Endothelial cell of umbilical vein (primary cell): Measurements from ENCODE around the gene PAQR8. TPM values are rescaled to one million over a fixed set of nuclear protein-coding genes. Genes with fewer than 3 reads are reported as not detected.

ENCODE experiments used
- BruUV-seq: library from RNA; stranded (reverse); fragments of 400-500 nt; replicated peaks from 2 replicates; lab custom pipeline; 2021; lab: Mats Ljungman, UMichigan
- CTCF ChIA-PET: fragments of 300-600, 350-600 bp; sonication (Branson Sonifier 250); formaldehyde crosslinking; loops from one replicate; lab custom pipeline; 2021; ENCODE audit warnings: antibody characterized with exemption, inconsistent platforms; lab: Charles Lee
- POLR2A ChIA-PET: fragments of 300-600, 350-600 bp; sonication (Branson Sonifier 250); formaldehyde crosslinking; loops from one replicate; lab custom pipeline; 2021; ENCODE audit warnings: antibody characterized with exemption, inconsistent platforms; lab: Charles Lee
- DNase-seq: peaks from one replicate; pipeline ENCODE4 v3.0.0-alpha.2; 2011; ENCODE audit warnings: low read depth, low spot score
- FAIRE-seq: peaks from 2 replicates; lab custom pipeline; 2011; peaks lifted over from hg19 to GRCh38; lab: Jason Lieb, UNC
- H2AFZ ChIP-seq: 2 replicates; pipeline ENCODE4 v1.6.0; 2012; ENCODE audit warnings: low read depth, low read length, control low read depth, inconsistent platforms
- H3K27ac ChIP-seq: 2 replicates; pipeline ENCODE4 v1.5.1; 2011; ENCODE audit warnings: low read depth, mild to moderate bottlenecking, control low read depth, low read length, moderate library complexity; ENCODE audit not compliant: insufficient read depth
- H3K27me3 ChIP-seq, 2 experiments: 2 replicates each; pipeline versions ENCODE4 v1.6.0 to v1.6.1; 2011; ENCODE audit warnings: low read length in 2 of 2, mixed read lengths in 1 of 2; ENCODE audit not compliant: control insufficient read depth in 2 of 2, insufficient read depth in 2 of 2
- H3K36me3 ChIP-seq, 2 experiments: 2 replicates in 1 of 2; 3 replicates in 1 of 2; pipeline ENCODE4 v1.5.1; 2011; ENCODE audit warnings: low read length in 2 of 2, mild to moderate bottlenecking in 1 of 2, moderate library complexity in 1 of 2; ENCODE audit not compliant: control insufficient read depth in 2 of 2, insufficient read depth in 2 of 2; ENCODE audit errors: extremely low read depth in 1 of 2
- H3K4me1 ChIP-seq: 3 replicates; pipeline ENCODE4 v1.5.1; 2011; ENCODE audit warnings: mild to moderate bottlenecking, low read length; ENCODE audit not compliant: control insufficient read depth, insufficient read depth; ENCODE audit errors: extremely low read depth
- H3K4me2 ChIP-seq: 2 replicates; pipeline ENCODE4 v1.6.1; 2011; ENCODE audit warnings: low read length, control low read depth, mixed read lengths; ENCODE audit not compliant: insufficient read depth
- H3K4me3 ChIP-seq, 3 experiments: fragments of 200-600 bp in 1 of 3; sonication (generic), shearing (Covaris generic) in 1 of 3; replicated peaks in 1 of 3; 2 replicates each; pipeline ENCODE4 v1.5.1; 2011 to 2016; ENCODE audit warnings: control low read depth in 3 of 3, low read length in 3 of 3, mild to moderate bottlenecking in 2 of 3, inconsistent platforms in 1 of 3, low read depth in 1 of 3, moderate library complexity in 1 of 3; ENCODE audit not compliant: insufficient read depth in 1 of 3
- H3K79me2 ChIP-seq: 2 replicates; pipeline ENCODE4 v1.6.0; 2012; ENCODE audit warnings: low read length, inconsistent platforms; ENCODE audit not compliant: control insufficient read depth, insufficient read depth
- H3K9ac ChIP-seq: replicated peaks from 2 replicates; pipeline ENCODE3; 2011; ENCODE audit warnings: low read length, control low read depth; ENCODE audit not compliant: insufficient read depth; ENCODE audit errors: extremely low read depth
- H3K9me1 ChIP-seq: replicated peaks from 3 replicates; pipeline ENCODE4 v1.6.0; 2011; ENCODE audit warnings: mild to moderate bottlenecking, low read length; ENCODE audit not compliant: control insufficient read depth, insufficient read depth; ENCODE audit errors: extremely low read depth
- H3K9me3 ChIP-seq: replicated peaks from 2 replicates; pipeline ENCODE4 v1.5.1; 2012; ENCODE audit warnings: low read length, inconsistent platforms; ENCODE audit not compliant: control insufficient read depth, insufficient read depth
- H4K20me1 ChIP-seq: replicated peaks from 2 replicates; pipeline ENCODE3; 2011; ENCODE audit warnings: mild to moderate bottlenecking, low read length; ENCODE audit not compliant: control insufficient read depth, insufficient read depth; ENCODE audit errors: extremely low read depth
- EZH2 ChIP-seq: IDR thresholded peaks from 2 replicates; pipeline ENCODE4 v1.6.1; 2012; ENCODE audit warnings: borderline replicate concordance, low read depth, mild to moderate bottlenecking, moderate library complexity, low read length, inconsistent platforms; ENCODE audit not compliant: severe bottlenecking
- JUN ChIP-seq: IDR thresholded peaks from 2 replicates; pipeline ENCODE4 v1.6.1; 2011; ENCODE audit warnings: borderline replicate concordance, low read depth; ENCODE audit not compliant: insufficient read length, insufficient read depth
- dilution Hi-C: fragments of 300-500 bp; cut with MboI; formaldehyde crosslinking; loops from one replicate; pipeline ENCODE4 v1.15.0; 2019; ENCODE audit warnings: low sequenced_read_pairs; ENCODE audit not compliant: extremely low pct_ligation_motif_present
- intact Hi-C: fragments of 100-400 bp; cut with micrococcal nuclease; formaldehyde crosslinking; loops from one replicate; pipeline ENCODE4 v1.10.0; 2022
- polyA plus RNA-seq, 4 experiments: library from polyadenylated mRNA; depleted of rRNA in 3 of 4; stranded (reverse) in 3 of 4; unstranded in 1 of 4; fragments of >200 nt; gene quantifications; 2 replicates each; pipeline versions ENCODE4 v1.2.1 to v1.2.3, GENCODE V29; 2011 to 2012; ENCODE audit warnings: missing spikeins in 1 of 4
- total RNA-seq: library from RNA; stranded (reverse); gene quantifications from 2 replicates; pipeline ENCODE4 v1.2.3, GENCODE V29; 2021
- TF ChIP-seq, protein P1 (sequence below), 2 donors: IDR thresholded peaks; 1 replicate in 1 of 2; 2 replicates in 1 of 2; pipeline ENCODE4 v1.5.1; 2011; ENCODE audit warnings: low read length in 2 of 2, mild to moderate bottlenecking in 2 of 2, moderate library complexity in 2 of 2, control low read depth in 1 of 2, inconsistent platforms in 1 of 2, low read depth in 1 of 2; ENCODE audit not compliant: insufficient read depth in 1 of 2; ENCODE audit errors: extremely low read depth in 1 of 2

PAQR8 gene
- total and polyA plus RNA-seq, 2 donors (not counting 3 experiments of a cell fraction or from before 2014, with no cell fraction given): 4.3 to 6.0 TPM

DNA sequence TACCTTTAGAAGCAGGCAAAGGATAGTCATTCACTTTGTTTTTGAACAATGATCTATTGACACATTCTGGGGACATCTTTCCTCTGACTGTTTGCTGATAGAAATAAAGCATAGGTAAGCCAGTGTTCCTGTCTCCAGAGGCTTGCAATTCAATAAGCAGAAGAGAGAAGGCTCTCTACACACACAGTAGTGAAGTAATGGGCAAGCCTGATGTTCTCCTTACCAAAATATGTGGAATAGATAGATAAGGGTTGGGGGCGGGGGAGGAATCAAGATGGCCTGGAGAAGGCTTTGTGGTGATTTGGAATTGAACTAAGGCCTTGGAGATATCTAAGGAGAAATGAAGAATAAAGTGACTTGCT is 27.3 kb downstream of the PAQR8 start:
- TF ChIP-seq, protein P1, sequence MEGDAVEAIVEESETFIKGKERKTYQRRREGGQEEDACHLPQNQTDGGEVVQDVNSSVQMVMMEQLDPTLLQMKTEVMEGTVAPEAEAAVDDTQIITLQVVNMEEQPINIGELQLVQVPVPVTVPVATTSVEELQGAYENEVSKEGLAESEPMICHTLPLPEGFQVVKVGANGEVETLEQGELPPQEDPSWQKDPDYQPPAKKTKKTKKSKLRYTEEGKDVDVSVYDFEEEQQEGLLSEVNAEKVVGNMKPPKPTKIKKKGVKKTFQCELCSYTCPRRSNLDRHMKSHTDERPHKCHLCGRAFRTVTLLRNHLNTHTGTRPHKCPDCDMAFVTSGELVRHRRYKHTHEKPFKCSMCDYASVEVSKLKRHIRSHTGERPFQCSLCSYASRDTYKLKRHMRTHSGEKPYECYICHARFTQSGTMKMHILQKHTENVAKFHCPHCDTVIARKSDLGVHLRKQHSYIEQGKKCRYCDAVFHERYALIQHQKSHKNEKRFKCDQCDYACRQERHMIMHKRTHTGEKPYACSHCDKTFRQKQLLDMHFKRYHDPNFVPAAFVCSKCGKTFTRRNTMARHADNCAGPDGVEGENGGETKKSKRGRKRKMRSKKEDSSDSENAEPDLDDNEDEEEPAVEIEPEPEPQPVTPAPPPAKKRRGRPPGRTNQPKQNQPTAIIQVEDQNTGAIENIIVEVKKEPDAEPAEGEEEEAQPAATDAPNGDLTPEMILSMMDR (IDR thresholded peaks at IDR 0.05; ENCODE audit: extremely low read depth in 1 of 2, insufficient read depth in 1 of 2, low read depth in 1 of 2, low read length in 2 of 2): no peak
- TF ChIP-seq JUN: no peak
- no peak for TF ChIP-seq EZH2
- H3K27ac ChIP-seq: no peak overlapping the region
- no peak overlapping the region for H3K9ac ChIP-seq
- no peaks in the 10 kb centered on the region for H3K36me3 ChIP-seq
- intact Hi-C loops (no loop called here), dilution Hi-C loops (loop anchor here (25.0 kb wide), 2 partner anchors 102 to 273 kb away; partner anchors contain the start of genes MCM3 and TMEM14A)
- no peaks in the 10 kb centered on the region for H3K79me2 ChIP-seq
- BruUV-seq: no TSS peak
- H4K20me1 ChIP-seq: no peaks in the 10 kb centered on the region
- ChIA-PET CTCF (interaction anchor here (0.7 to 3.7 kb wide), 9 partner anchors 8 to 273 kb away, joined by 3 to 34 read pairs (median 7); partner anchors contain the start of gene PAQR8), POLR2A (interaction anchor here (1.5 kb wide), 1 partner anchor 27 kb away, joined by 4 read pairs; the partner anchor contains the start of gene PAQR8)
- H3K4me3 ChIP-seq: no peak overlapping the region
- peaks cover 20% of the 10 kb centered on the region for H3K4me1 ChIP-seq
- H3K4me2 ChIP-seq: peak overlapping the region; percentile 70
- no peak overlapping the region for H2AFZ ChIP-seq
- FAIRE-seq (no peak), DNase-seq (no peak)
- H3K27me3 ChIP-seq: no peaks in the 10 kb centered on the region
- no peaks in the 10 kb centered on the region for H3K9me3 ChIP-seq
- H3K9me1 ChIP-seq: no peaks in the 10 kb centered on the region
